DND-41 (cell line): ENCODE data around the gene VIPR1.

Experiments
- CTCF ChIP-seq: IDR thresholded peaks from 2 replicates; pipeline ENCODE4 v1.5.1; 2012; ENCODE audit warnings: borderline replicate concordance, low read length, moderate library complexity, mild to moderate bottlenecking; ENCODE audit not compliant: poor library complexity, severe bottlenecking; ENCODE audit errors: extremely low read depth
- EZH2 ChIP-seq: IDR thresholded peaks from 3 replicates; pipeline ENCODE4 v1.6.1; 2012; ENCODE audit warnings: borderline replicate concordance, low read depth, mild to moderate bottlenecking, moderate library complexity, low read length, inconsistent platforms; ENCODE audit not compliant: severe bottlenecking

- no peak for TF ChIP-seq CTCF
- TF ChIP-seq EZH2 = no peak
Observed at GRCh38 chr3:42501681-42502428, 588 bp upstream of the VIPR1 start.
